ENCODE results near the gene ZNF236. TPM values are rescaled to one million over a fixed set of nuclear protein-coding genes. Genes with fewer than 3 reads are reported as not detected.

The ZNF236 gene
- total RNA-seq, 1 donor from 2014 or later, result 14.5 TPM

GRCh38 chr18:76956648-76957047 lies 134.3 kb downstream of the ZNF236 start:
- Histone ChIP-seq H3K4me1 (peaks cover 9% of the 10 kb centered on the region), H3K9me3 (no peaks in the 10 kb centered on the region), H3K36me3 (peaks cover 0 to 28% of the 10 kb centered on the region in 2 donors), H3K4me3 (no peak overlapping the region), H3K27ac (no peak overlapping the region), H3K27me3 (no peaks in the 10 kb centered on the region)
- intact Hi-C loops (cut with DNase I), result no loop called here
- no peak for TF ChIP-seq POLR2AphosphoS5 (IDR thresholded peaks at IDR 0.05; ENCODE audit: insufficient read depth in 1 of 2, low read depth in 1 of 2)
- TF ChIP-seq POLR2A (IDR thresholded peaks at IDR 0.05), result no peak
- TF ChIP-seq CTCF (IDR thresholded peaks at IDR 0.05), result no peak
- DNase-seq (ENCODE audit: extremely low spot score in 2 of 2), result no peak

DNA sequence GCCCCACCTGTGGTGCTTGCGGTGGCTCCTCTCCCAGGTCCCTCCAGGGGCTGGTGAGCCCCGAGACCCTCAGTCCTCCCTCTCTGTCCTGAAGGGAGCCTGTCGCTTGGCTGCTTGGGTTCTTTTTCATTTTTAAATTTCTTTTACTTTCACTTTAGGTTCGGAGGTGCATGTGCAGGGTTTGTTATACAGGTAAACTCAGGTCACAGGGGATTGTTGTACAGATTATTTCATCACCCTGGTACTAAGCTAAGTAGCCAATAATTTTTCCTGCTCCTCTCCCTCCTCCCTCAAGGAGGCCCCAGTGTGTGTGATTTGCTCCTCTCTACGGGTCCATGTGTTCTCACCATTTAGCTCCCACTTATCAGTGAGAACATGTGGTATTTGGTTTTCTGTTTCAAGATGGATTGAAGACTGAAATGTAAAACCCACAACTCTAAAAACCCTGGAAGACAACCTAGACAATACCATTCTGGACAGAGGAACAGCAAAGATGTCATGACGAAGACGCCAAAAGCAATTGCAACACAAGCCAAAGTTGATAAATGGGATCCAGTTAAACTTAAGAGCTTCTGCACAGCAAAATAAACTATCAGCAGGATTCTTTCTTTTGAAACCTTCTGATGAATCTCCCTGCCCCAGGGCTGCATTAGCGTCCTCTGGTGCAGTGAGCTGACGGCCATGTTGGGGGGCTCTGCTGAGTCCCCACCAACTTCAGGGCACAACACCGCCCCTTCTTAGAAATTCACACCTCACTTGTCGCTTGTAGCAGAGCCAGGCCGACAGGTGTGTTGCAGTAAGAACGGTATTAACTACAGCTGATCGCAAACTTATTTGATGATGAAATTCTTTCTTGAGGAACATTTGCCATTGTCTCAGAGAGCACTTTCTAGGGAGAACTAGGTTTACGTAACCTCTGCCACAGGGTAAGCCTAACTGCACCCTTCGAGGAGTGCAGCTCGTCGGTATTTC lies 135.3 kb downstream of the ZNF236 start:
- H3K27me3 ChIP-seq, result no peaks in the 10 kb centered on the region
- no peaks in the 10 kb centered on the region for H3K9me3 ChIP-seq
- peak in 1 of 2 donors; percentile 40 for TF ChIP-seq POLR2AphosphoS5 (IDR thresholded peaks at IDR 0.05; ENCODE audit: insufficient read depth in 1 of 2, low read depth in 1 of 2)
- TF ChIP-seq CTCF (IDR thresholded peaks at IDR 0.05), result no peak
- no peak for TF ChIP-seq POLR2A (IDR thresholded peaks at IDR 0.05)
- no peak overlapping the region for H3K4me3 ChIP-seq
- peak overlapping the region; percentile 70 for H3K27ac ChIP-seq
- intact Hi-C loops (cut with DNase I), result no loop called here
- peaks cover 0 to 29% of the 10 kb centered on the region in 2 donors for H3K36me3 ChIP-seq
- DNase-seq (ENCODE audit: extremely low spot score in 2 of 2), result no peak
- H3K4me1 ChIP-seq, result peaks cover 9% of the 10 kb centered on the region

DNA sequence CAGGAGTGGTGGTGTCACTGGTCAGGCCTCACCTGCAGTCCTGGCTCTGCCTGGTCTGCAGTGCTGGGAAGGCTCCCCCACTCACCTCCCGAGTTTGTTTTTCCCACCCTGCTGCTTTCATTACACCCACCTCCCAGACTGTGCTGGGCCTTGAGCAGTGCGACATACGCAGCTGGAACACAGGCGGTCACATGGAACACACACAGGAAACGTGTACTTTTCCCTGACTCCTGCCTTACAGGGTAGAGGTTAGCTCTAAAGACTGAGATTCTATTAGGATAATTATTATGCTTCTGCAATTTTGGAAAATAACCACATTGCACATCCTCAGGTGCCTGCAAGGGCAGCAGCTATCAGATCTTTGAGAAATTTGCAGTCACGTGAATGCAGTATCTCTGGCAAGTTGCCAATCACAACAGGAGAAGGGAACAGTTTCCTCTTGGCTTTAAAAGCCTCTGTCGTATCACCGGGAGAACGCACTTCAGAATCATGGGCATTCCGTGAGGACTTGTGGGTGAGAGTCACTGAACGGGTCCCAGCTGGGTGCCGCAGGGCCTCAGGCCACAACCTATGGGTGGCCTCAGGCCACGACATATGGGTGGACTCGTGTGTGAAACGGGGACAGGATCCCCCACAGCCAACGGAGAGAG lies 136.5 kb downstream of the ZNF236 start:
- no peaks in the 10 kb centered on the region for H3K9me3 ChIP-seq
- peaks cover 9% of the 10 kb centered on the region for H3K4me1 ChIP-seq
- H3K27me3 ChIP-seq, result no peaks in the 10 kb centered on the region
- DNase-seq (ENCODE audit: extremely low spot score in 2 of 2), result no peak
- H3K36me3 ChIP-seq, result peaks cover 0 to 29% of the 10 kb centered on the region in 2 donors
- H3K27ac ChIP-seq, result peak overlapping the region; percentile 70
- no peak overlapping the region for H3K4me3 ChIP-seq
- intact Hi-C loops (cut with DNase I), result no loop called here
- TF ChIP-seq CTCF (IDR thresholded peaks at IDR 0.05), result no peak
- TF ChIP-seq POLR2A (IDR thresholded peaks at IDR 0.05), result no peak
- TF ChIP-seq POLR2AphosphoS5 (IDR thresholded peaks at IDR 0.05; ENCODE audit: insufficient read depth in 1 of 2, low read depth in 1 of 2), result no peak

DNA sequence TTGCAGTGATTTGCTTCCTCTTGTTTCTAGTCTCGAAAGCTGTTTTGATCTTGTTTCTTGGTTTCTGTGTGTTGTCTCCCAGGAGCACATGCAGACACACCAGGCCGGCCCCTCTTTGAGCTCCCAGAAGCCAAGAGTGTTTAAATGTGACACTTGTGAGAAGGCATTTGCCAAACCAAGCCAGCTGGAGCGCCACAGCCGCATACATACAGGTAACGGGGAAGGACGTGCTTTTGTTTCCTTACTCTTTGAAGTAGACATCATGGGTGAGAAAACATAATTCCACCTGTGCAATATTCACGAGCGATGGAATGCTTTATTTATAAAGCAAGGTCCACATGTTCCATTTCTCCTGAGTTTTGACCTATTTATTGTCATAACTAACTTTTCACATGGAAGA lies 137.2 kb downstream of the ZNF236 start:
- Histone ChIP-seq H3K36me3 (peaks cover 0 to 29% of the 10 kb centered on the region in 2 donors), H3K9me3 (no peaks in the 10 kb centered on the region), H3K4me1 (peaks cover 9% of the 10 kb centered on the region), H3K27ac (no peak overlapping the region), H3K27me3 (no peaks in the 10 kb centered on the region), H3K4me3 (no peak overlapping the region)
- no peak for DNase-seq (ENCODE audit: extremely low spot score in 2 of 2)
- TF ChIP-seq CTCF (IDR thresholded peaks at IDR 0.05), result no peak
- TF ChIP-seq POLR2AphosphoS5 (IDR thresholded peaks at IDR 0.05; ENCODE audit: insufficient read depth in 1 of 2, low read depth in 1 of 2), result no peak
- no peak for TF ChIP-seq POLR2A (IDR thresholded peaks at IDR 0.05)
- intact Hi-C loops (cut with DNase I), result no loop called here

Measured in vagina (tissue), 2 donors.